Aorta (tissue), 5 donors: ENCODE data around the gene MRPS27. TPM values are rescaled to one million over a fixed set of nuclear protein-coding genes. Genes with fewer than 3 reads are reported as not detected.

Source experiments
- ATAC-seq: fragments of 200-7000 bp; cut with Tn5 transposase; one replicate; pipeline ENCODE4 v1.9.1; 2022; ENCODE audit warnings: moderate library complexity; ENCODE audit not compliant: low FRiP score
- DNase-seq, 2 donors: peaks; one replicate each; pipeline ENCODE4 v3.0.0-alpha.2; 2020
- H3K27ac ChIP-seq, 2 donors: one replicate each; pipeline ENCODE4 v1.5.1; 2013; ENCODE audit warnings: low read length in 2 of 2, mild to moderate bottlenecking in 2 of 2, moderate library complexity in 2 of 2, control low read depth in 1 of 2, inconsistent platforms in 1 of 2, low read depth in 1 of 2
- H3K27me3 ChIP-seq, 2 donors: one replicate each; pipeline ENCODE4 v1.6.1; 2013; ENCODE audit warnings: control low read depth in 1 of 2, low read length in 1 of 2, mild to moderate bottlenecking in 1 of 2, moderate library complexity in 1 of 2; ENCODE audit not compliant: insufficient read depth in 2 of 2, control insufficient read depth in 1 of 2
- H3K36me3 ChIP-seq, 2 donors: one replicate each; pipeline ENCODE4 v1.6.1; 2013; ENCODE audit warnings: control low read depth in 1 of 2, low read length in 1 of 2, mild to moderate bottlenecking in 1 of 2; ENCODE audit not compliant: insufficient read depth in 2 of 2, control insufficient read depth in 1 of 2
- H3K4me1 ChIP-seq, 2 donors: one replicate each; pipeline ENCODE4 v1.6.1; 2013; ENCODE audit warnings: low read length in 2 of 2, control low read depth in 1 of 2, mild to moderate bottlenecking in 1 of 2, moderate library complexity in 1 of 2; ENCODE audit not compliant: insufficient read depth in 2 of 2, control insufficient read depth in 1 of 2
- H3K4me3 ChIP-seq, 2 donors: one replicate each; pipeline ENCODE4 v1.5.1; 2013; ENCODE audit warnings: low read length in 2 of 2, control low read depth in 1 of 2, mild to moderate bottlenecking in 1 of 2
- H3K9me3 ChIP-seq: one replicate; pipeline ENCODE4 v1.6.1; 2013; ENCODE audit warnings: mild to moderate bottlenecking, low read length; ENCODE audit not compliant: control insufficient read depth
- WGBS, 2 donors: extraction: QIAGEN DNeasy Blood & Tissue Kit; methylation state at CpG; one replicate each; pipeline ENCODE4 v1.1.7; 2013; 5-methylcytosine and 5-hydroxymethylcytosine counted together
- intact Hi-C, 2 donors: fragments of 100-400 bp; cut with DNase I; formaldehyde crosslinking; loops; one replicate each; pipeline versions ENCODE4 v1.14.2 to v1.15.0; 2022
- polyA plus RNA-seq, 2 donors: library from polyadenylated mRNA; stranded (reverse); fragments of 200-250 nt; gene quantifications; one replicate each; pipeline ENCODE4 v1.2.3, GENCODE V29; 2013
- total RNA-seq, 2 donors: library from RNA; stranded (reverse); fragmentation: NEBNext Ultra II Directional; extraction: Animal tissue kit (Norgen Biotek cat#: 25700); gene quantifications; one replicate each; pipeline ENCODE4 v1.2.1, GENCODE V29; 2021
- donor health status: healthy with polysubstance abuse.
- donor health status: Bipolar disorder and iron deficiency.
- donor health status: DM: no; HTN: no; CAD: no.
- donor health status: DM: no; HTN: no; CAD: no.
- donor health status: DM: yes; HTN: yes; CAD: no.

Gene MRPS27
- total and polyA plus RNA-seq, 4 donors, result 22.5 to 42.1 (median 34.7) TPM

- H3K27me3 ChIP-seq, result no peaks in the 10 kb centered on the region
- DNase-seq (no peak), ATAC-seq (no peak)
- H3K4me3 ChIP-seq, result no peak overlapping the region
- peaks cover 9 to 25% of the 10 kb centered on the region in 2 donors for H3K36me3 ChIP-seq
- intact Hi-C loops, result loop anchor here in 1 of 2 donors (5.0 kb wide), 1 partner anchor 52 kb away; no protein-coding TSS in a partner anchor
- no peak overlapping the region for H3K27ac ChIP-seq
- 89 to 92% methylated on average over 6 of the region's 6 CpGs for WGBS, 2 donors
- H3K4me1 ChIP-seq, result peaks cover 0 to 7% of the 10 kb centered on the region in 2 donors
- no peaks in the 10 kb centered on the region for H3K9me3 ChIP-seq
Measured at GRCh38 chr5:72194846-72195245, 125.2 kb downstream of the MRPS27 start.

GRCh38 chr5:72191404-72191803 is 128.6 kb downstream of the MRPS27 start:
- H3K27ac ChIP-seq, result peak overlapping the region; percentile 3 to 86
- no peaks in the 10 kb centered on the region for H3K9me3 ChIP-seq
- 33 to 38% methylated on average over 3 of the region's 3 CpGs for whole genome bisulfite sequencing, 2 donors
- peaks cover 11 to 20% of the 10 kb centered on the region in 2 donors for H3K36me3 ChIP-seq
- ATAC-seq, result no peak
- DNase-seq, result no peak
- H3K4me1 ChIP-seq, result peaks cover 4 to 17% of the 10 kb centered on the region in 2 donors
- intact Hi-C loops, result no loop called here
- no peaks in the 10 kb centered on the region for H3K27me3 ChIP-seq
- no peak overlapping the region for H3K4me3 ChIP-seq

- intact Hi-C loops, result loop anchor here in 1 of 2 donors (5.0 kb wide), 1 partner anchor 37 kb away; no protein-coding TSS in a partner anchor
- H3K27ac ChIP-seq, result peak overlapping the region in 1 of 2 donors; percentile 34
- peaks cover 7 to 17% of the 10 kb centered on the region in 2 donors for H3K4me1 ChIP-seq
- H3K9me3 ChIP-seq, result no peaks in the 10 kb centered on the region
- no peak overlapping the region for H3K4me3 ChIP-seq
- DNase-seq, result no peak
- no peaks in the 10 kb centered on the region for H3K27me3 ChIP-seq
- H3K36me3 ChIP-seq, result peaks cover 7 to 20% of the 10 kb centered on the region in 2 donors
- no peak for ATAC-seq
- 56 to 58% methylated on average over 2 of the region's 2 CpGs for WGBS, 2 donors
Measured at GRCh38 chr5:72189146-72189545, 130.9 kb downstream of the MRPS27 start.

GRCh38 chr5:72188166-72188565 is 131.9 kb downstream of the MRPS27 start:
- intact Hi-C loops, result loop anchor here in 1 of 2 donors (5.0 kb wide), 1 partner anchor 36 kb away; no protein-coding TSS in a partner anchor
- peak overlapping the region in 1 of 2 donors; percentile 60 for H3K27ac ChIP-seq
- peaks cover 7 to 18% of the 10 kb centered on the region in 2 donors for H3K36me3 ChIP-seq
- no peaks in the 10 kb centered on the region for H3K27me3 ChIP-seq
- H3K9me3 ChIP-seq, result no peaks in the 10 kb centered on the region
- ATAC-seq, result no peak
- WGBS, 2 donors, result 39 to 48% methylated on average over 2 of the region's 2 CpGs
- H3K4me3 ChIP-seq, result no peak overlapping the region
- no peak for DNase-seq
- peaks cover 10 to 20% of the 10 kb centered on the region in 2 donors for H3K4me1 ChIP-seq

- Histone ChIP-seq H3K27ac (peak overlapping the region in 1 of 2 donors; percentile 69), H3K27me3 (no peaks in the 10 kb centered on the region), H3K4me1 (peaks cover 11 to 24% of the 10 kb centered on the region in 2 donors), H3K4me3 (no peak overlapping the region), H3K36me3 (peaks cover 7 to 18% of the 10 kb centered on the region in 2 donors), H3K9me3 (no peaks in the 10 kb centered on the region)
- DNase-seq (no peak), ATAC-seq (no peak)
- intact Hi-C loops, result loop anchor here in 1 of 2 donors (5.0 kb wide), 1 partner anchor 35 kb away; no protein-coding TSS in a partner anchor
- 47 to 49% methylated on average over 5 of the region's 5 CpGs for WGBS, 2 donors
Measured at GRCh38 chr5:72187388-72188075, 132.5 kb downstream of the MRPS27 start.

- no peak overlapping the region for H3K4me3 ChIP-seq
- no peak for DNase-seq
- no peak for ATAC-seq
Measured at GRCh38 chr5:72185496-72186329, 134.3 kb downstream of the MRPS27 start.

GRCh38 chr5:72184408-72184807 is 135.6 kb downstream of the MRPS27 start:
- H3K4me1 ChIP-seq, result peaks cover 11 to 17% of the 10 kb centered on the region in 2 donors
- peaks cover 5 to 15% of the 10 kb centered on the region in 2 donors for H3K36me3 ChIP-seq
- H3K27me3 ChIP-seq, result no peaks in the 10 kb centered on the region
- DNase-seq, result no peak
- H3K4me3 ChIP-seq, result no peak overlapping the region
- 6 to 20% methylated on average over 3 of the region's 3 CpGs for WGBS, 2 donors
- no peak for ATAC-seq
- no peaks in the 10 kb centered on the region for H3K9me3 ChIP-seq
- H3K27ac ChIP-seq, result peak overlapping the region in 1 of 2 donors; percentile 80
- intact Hi-C loops, result loop anchor here in 1 of 2 donors (5.0 kb wide), 2 partner anchors 42 to 72 kb away; no protein-coding TSS in a partner anchor

More at GRCh38 chr5:72185496-72186329, 134.3 kb downstream of the MRPS27 start:
- H3K4me1 ChIP-seq, result peaks cover 11 to 21% of the 10 kb centered on the region in 2 donors
- H3K27me3 ChIP-seq, result no peaks in the 10 kb centered on the region
- H3K36me3 ChIP-seq, result peaks cover 7 to 15% of the 10 kb centered on the region in 2 donors
- H3K9me3 ChIP-seq, result no peaks in the 10 kb centered on the region
- H3K27ac ChIP-seq, result peak overlapping the region in 1 of 2 donors; percentile 78
- intact Hi-C loops, result loop anchor here in 1 of 2 donors (5.0 kb wide), 1 partner anchor 33 kb away; no protein-coding TSS in a partner anchor
- WGBS, 2 donors, result 19 to 25% methylated on average over 10 of the region's 10 CpGs

GRCh38 chr5:72183101-72183520 is 136.9 kb downstream of the MRPS27 start:
- 16 to 20% methylated on average over 7 of the region's 7 CpGs for WGBS, 2 donors
- ATAC-seq (no peak), DNase-seq (no peak)
- intact Hi-C loops, result loop anchor here in 1 of 2 donors (5.0 kb wide), 2 partner anchors 41 to 71 kb away; no protein-coding TSS in a partner anchor
- H3K4me3 ChIP-seq, result no peak overlapping the region
- no peaks in the 10 kb centered on the region for H3K9me3 ChIP-seq
- H3K27me3 ChIP-seq, result no peaks in the 10 kb centered on the region
- peaks cover 10 to 12% of the 10 kb centered on the region in 2 donors for H3K4me1 ChIP-seq
- peaks cover 5 to 11% of the 10 kb centered on the region in 2 donors for H3K36me3 ChIP-seq
- H3K27ac ChIP-seq, result peak overlapping the region; percentile 44 to 85
